Epithelial cell of esophagus (primary cell): ENCODE data around the gene ACKR3.
A peak's percentile ranks its signal among the peaks of the same experiment; 100 is the strongest.

Experiments used
- DNase-seq: peaks from one replicate; pipeline ENCODE4 v3.0.0; 2010; ENCODE audit warnings: low read depth
- H3K4me3 ChIP-seq: 2 replicates; pipeline ENCODE4 v1.5.1; 2011; ENCODE audit warnings: mild to moderate bottlenecking, low read length, control low read depth
- CTCF ChIP-seq: IDR thresholded peaks from 2 replicates; pipeline ENCODE4 v1.5.1; 2011; ENCODE audit warnings: low read depth, mild to moderate bottlenecking, low read length, control low read depth, inconsistent platforms; ENCODE audit not compliant: insufficient read depth; ENCODE audit errors: missing control alignments

Gene ACKR3

DNA sequence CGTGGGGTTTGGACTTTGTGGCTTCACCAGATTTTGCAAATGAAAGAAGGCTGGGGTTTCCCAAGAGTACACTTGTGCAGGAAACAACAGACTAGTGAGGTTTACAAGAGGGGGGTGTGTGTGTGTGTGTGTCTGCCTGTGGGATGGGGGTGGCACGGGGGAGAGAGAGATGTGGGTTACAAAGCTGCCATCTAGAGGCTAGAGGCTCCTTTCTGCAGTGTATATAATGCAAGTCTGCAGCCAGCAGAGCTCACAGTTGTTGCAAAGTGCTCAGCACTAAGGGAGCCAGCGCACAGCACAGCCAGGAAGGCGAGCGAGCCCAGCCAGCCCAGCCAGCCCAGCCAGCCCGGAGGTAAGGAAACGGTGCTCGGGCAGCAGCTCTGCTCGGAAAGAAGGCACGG lies at the start of gene ACKR3:
Gene ACKR3 (plus strand): TSS at position 253 of the 401 bp plus-strand sequence. CDS start 10,641 bp downstream, outside the sequence.
- H3K4me3 ChIP-seq = peak within 1 kb of the TSS; percentile 57
- TF ChIP-seq CTCF = peak; percentile 68
- peak; percentile 91 for DNase-seq

DNA sequence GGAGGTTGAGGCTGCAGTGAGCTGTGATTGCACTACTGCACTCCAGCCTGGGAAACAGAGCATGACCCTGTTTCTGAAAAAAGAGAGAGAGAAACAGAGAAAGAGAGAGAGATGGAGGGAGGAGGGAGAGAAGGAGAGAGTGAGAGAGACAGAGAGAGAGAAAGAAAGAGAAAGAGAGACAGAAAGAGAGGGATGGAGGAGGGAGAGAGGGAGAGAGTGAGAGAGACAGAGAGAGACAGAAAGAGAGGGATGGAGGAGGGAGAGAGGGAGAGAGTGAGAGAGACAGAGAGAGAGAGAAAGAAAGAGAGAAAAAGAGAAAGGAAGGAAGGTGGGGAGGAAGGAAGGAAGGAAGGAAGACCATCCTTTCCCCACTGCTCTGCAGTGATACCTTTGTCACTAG lies 48.1 kb upstream of the ACKR3 start:
- H3K4me3 ChIP-seq = no peak overlapping the region
- no peak for TF ChIP-seq CTCF
- no peak for DNase-seq

DNA sequence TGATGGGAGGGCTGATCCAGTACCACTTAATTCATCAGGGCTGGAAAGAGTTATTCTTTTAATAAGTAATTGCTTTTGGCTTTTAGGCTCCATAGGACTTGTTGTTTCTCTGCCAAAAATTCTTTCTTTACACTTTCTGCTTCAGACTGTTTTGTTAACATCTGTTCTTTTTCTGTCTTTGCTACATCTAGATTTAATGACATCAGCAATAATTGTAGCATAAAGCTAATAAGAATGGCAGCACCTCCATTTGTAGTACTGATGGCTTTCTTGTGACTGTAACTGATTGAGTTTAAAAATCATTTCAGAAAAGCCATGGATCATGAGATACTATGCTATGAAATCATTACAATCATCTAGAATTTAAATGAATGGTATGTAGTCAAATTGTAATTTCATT lies 46.4 kb upstream of the ACKR3 start:
- H3K4me3 ChIP-seq = no peak overlapping the region
- no peak for TF ChIP-seq CTCF
- DNase-seq = no peak

DNA sequence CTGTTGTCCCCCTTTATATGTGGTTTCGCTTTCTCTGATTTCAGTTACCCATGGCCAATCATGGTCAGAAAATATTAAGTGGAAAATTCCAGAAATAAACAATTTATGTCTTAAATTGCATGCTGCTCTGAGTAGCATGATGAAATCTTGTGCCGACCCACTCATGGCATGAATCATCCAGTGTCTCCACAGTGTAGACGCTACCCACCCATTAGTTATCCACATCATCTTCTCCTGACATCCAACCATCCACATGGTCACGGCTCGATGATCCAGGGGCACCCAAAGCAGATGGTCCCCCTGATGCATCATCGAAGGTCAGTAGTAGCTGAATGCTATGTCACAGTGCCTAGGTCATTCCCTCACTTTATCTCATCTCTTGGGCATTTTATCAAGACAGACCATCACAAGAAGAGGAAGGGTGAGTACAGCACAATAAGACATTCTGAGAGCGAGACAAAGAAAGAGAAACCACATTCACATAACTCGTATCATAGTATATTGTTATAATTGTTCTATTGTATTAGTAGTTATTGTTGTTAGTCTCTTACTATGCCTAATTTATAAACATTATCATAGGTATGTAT lies 44.1 kb upstream of the ACKR3 start:
- H3K4me3 ChIP-seq = no peak overlapping the region
- no peak for TF ChIP-seq CTCF
- DNase-seq = no peak

DNA sequence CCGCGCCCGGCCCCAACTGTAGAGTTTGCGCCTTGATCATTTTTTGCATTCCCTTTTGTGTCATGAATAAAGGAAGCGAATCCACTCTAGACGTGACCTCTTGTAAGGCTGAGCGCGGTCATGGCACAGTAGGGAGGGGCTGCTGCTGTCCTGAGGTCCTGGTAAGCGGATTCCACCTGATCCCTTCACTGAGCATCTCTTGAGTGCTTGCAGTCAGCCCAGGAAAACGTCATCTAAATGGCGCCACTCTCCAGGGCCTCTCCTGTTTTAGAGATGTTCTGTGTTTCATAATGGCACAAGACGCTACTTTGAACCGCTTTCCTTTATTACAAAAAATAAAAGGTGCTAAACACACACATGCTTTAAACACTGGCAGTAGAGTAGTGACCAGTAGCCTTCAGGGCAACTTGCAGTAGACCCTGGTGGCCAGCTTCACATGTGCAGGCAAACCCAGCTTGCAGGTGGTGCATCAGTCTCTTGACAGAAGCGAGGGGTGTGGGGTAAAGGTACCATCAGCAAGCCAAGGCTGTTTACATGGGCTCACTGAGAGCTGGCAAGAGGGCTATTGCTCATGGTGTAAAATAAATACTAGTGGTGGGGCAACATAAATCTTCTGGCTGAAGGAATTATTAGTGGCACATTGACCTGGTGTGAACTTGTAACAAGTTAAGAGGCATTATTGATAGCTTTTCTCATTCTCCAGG lies 43.0 kb upstream of the ACKR3 start:
- no peak for DNase-seq
- TF ChIP-seq CTCF = no peak

GRCh38 chr2:236527159-236527630 lies 42.4 kb upstream of the ACKR3 start:
- DNase-seq = no peak
- TF ChIP-seq CTCF = no peak
- no peak overlapping the region for H3K4me3 ChIP-seq

More for the DNA sequence above, 43.0 kb upstream of the ACKR3 start:
- no peak overlapping the region for H3K4me3 ChIP-seq

GRCh38 chr2:236529606-236530005 lies 40.0 kb upstream of the ACKR3 start:
- no peak for DNase-seq
- no peak overlapping the region for H3K4me3 ChIP-seq
- no peak for TF ChIP-seq CTCF
